Measurements from ENCODE around the gene CANX. TPM values are rescaled to one million over a fixed set of nuclear protein-coding genes. Genes with fewer than 3 reads are reported as not detected.

The CANX gene
- total and polyA plus RNA-seq, 9 of the 15 experiments (the other 6 are each of a cell fraction or from before 2014, with no cell fraction given), result 155 to 893 (median 589) TPM

- Histone ChIP-seq H3K27me3 (ENCODE audit: control insufficient read depth in 2 of 2, insufficient read depth in 2 of 2, low read length in 2 of 2) (no peaks in the 10 kb centered on the region), H3K4me2 (ENCODE audit: insufficient read depth, low read length) (no peak overlapping the region), H4K20me1 (replicated peaks; ENCODE audit: control insufficient read depth, insufficient read depth, low read length) (peaks cover 9% of the 10 kb centered on the region), H3K4me3 (no peak overlapping the region), H3K36me3 (ENCODE audit: control insufficient read depth, insufficient read depth, low read length) (peaks cover 18% of the 10 kb centered on the region; the same call in 2 of the 3 replicates), H3K9me1 (ENCODE audit: control insufficient read depth, insufficient read depth, low read length) (peaks cover 4% of the 10 kb centered on the region), H3K4me1 (replicated peaks in 1 of 2; ENCODE audit: control insufficient read depth in 2 of 2, insufficient read depth in 2 of 2, low read length in 2 of 2) (peaks cover 10% of the 10 kb centered on the region in 2 experiments; a peak in 4 of 5 replicates), H3K79me2 (ENCODE audit: control insufficient read depth, insufficient read depth, low read length) (peaks cover 74% of the 10 kb centered on the region), H3K9ac (ENCODE audit: insufficient read depth in 1 of 2, low read depth in 2 of 2, low read length in 2 of 2) (0 out of 4 replicates have a peak overlapping the region, but pooled peaks of 1 of the 2 experiments have one; percentile 13), H3K9me3 (replicated peaks; ENCODE audit: control insufficient read depth, insufficient read depth, low read depth, low read length) (no peaks in the 10 kb centered on the region), H3K27ac (ENCODE audit: extremely low read depth, low read depth, low read length) (no peak overlapping the region), H2AFZ (ENCODE audit: low read depth, low read length) (no peak overlapping the region)
- in situ Hi-C loops (cut with MboI), result no loop called here
- no peak for FAIRE-seq
- no TSS peak for BruUV-seq (replicated peaks)
- peak; percentile 51 for ATAC-seq
- 82% methylated on average over 4 of the region's 5 CpGs for WGBS (ENCODE audit: insufficient coverage, low coverage, missing lambda C conversion rate)
- CTCF ChIA-PET (ENCODE audit: low intra/inter-chr PET ratio), result interaction anchor here (0.6 kb wide), 1 partner anchor 16 kb away, joined by 3 read pairs; no protein-coding TSS in a partner anchor
- DNase-seq (ENCODE audit: extremely low read depth in 1 of 4, low spot score in 3 of 4), result no peak
- POLR2A ChIA-PET, result interaction anchor here (0.9 to 1.6 kb wide), 3 partner anchors 9 to 21 kb away, joined by 3 read pairs; partner anchors contain the start of gene MAML1
- TF ChIP-seq CEBPB (tag; IDR thresholded peaks at IDR 0.05) (peak; percentile 85), ZNF778 (CRISPR knock-in tag; IDR thresholded peaks at IDR 0.05) (no peak)
- intact Hi-C loops (cut with micrococcal nuclease), result no loop called here
Measured at GRCh38 chr5:179753971-179754370, 55.2 kb downstream of the CANX start.

GRCh38 chr5:179755022-179755421, 56.3 kb downstream of the CANX start:
- peak; percentile 72; the same call in 1 of the 2 replicates for TF ChIP-seq ESRRA (IDR thresholded peaks at IDR 0.05; ENCODE audit: borderline replicate concordance, low read depth)
- TF ChIP-seq CBFA2T3 (IDR thresholded peaks at IDR 0.05), result peak; percentile 22; the same call in 1 of the 2 replicates
- TF ChIP-seq KDM1A (IDR thresholded peaks at IDR 0.05), result 0 out of 4 replicates have a peak, but pooled peaks of 1 of the 2 experiments have one; percentile 25
- TF ChIP-seq, protein P1, sequence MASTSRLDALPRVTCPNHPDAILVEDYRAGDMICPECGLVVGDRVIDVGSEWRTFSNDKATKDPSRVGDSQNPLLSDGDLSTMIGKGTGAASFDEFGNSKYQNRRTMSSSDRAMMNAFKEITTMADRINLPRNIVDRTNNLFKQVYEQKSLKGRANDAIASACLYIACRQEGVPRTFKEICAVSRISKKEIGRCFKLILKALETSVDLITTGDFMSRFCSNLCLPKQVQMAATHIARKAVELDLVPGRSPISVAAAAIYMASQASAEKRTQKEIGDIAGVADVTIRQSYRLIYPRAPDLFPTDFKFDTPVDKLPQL (IDR thresholded peaks at IDR 0.05; ENCODE audit: extremely low read depth, insufficient read length), result no peak
- Histone ChIP-seq H4K20me1 (replicated peaks; ENCODE audit: control insufficient read depth, insufficient read depth, low read length) (peaks cover 16% of the 10 kb centered on the region), H3K36me3 (ENCODE audit: control insufficient read depth, insufficient read depth, low read length) (peaks cover 12% of the 10 kb centered on the region; the same call in 2 of the 3 replicates), H3K9me3 (replicated peaks; ENCODE audit: control insufficient read depth, insufficient read depth, low read depth, low read length) (no peaks in the 10 kb centered on the region), H3K27me3 (ENCODE audit: control insufficient read depth in 2 of 2, insufficient read depth in 2 of 2, low read length in 2 of 2) (no peaks in the 10 kb centered on the region), H3K9ac (ENCODE audit: insufficient read depth in 1 of 2, low read depth in 2 of 2, low read length in 2 of 2) (no peak overlapping the region), H3K4me3 (no peak overlapping the region), H2AFZ (ENCODE audit: low read depth, low read length) (no peak overlapping the region), H3K4me1 (replicated peaks in 1 of 2; ENCODE audit: control insufficient read depth in 2 of 2, insufficient read depth in 2 of 2, low read length in 2 of 2) (peaks cover 10 to 17% of the 10 kb centered on the region in 2 experiments), H3K4me2 (ENCODE audit: insufficient read depth, low read length) (no peak overlapping the region; the same call in 1 of the 2 replicates), H3K79me2 (ENCODE audit: control insufficient read depth, insufficient read depth, low read length) (peaks cover 78% of the 10 kb centered on the region), H3K9me1 (ENCODE audit: control insufficient read depth, insufficient read depth, low read length) (peaks cover 11% of the 10 kb centered on the region), H3K27ac (ENCODE audit: extremely low read depth, low read depth, low read length) (peak overlapping the region; percentile 37; the same call in 1 of the 3 replicates)
- intact Hi-C loops (cut with micrococcal nuclease) (no loop called here), in situ Hi-C loops (cut with MboI) (no loop called here)
- DNase-seq (ENCODE audit: extremely low read depth in 1 of 4, low spot score in 3 of 4), result peak in 1 of 4 experiments; percentile 23
- no peak for FAIRE-seq
- no TSS peak for BruUV-seq (replicated peaks)
- 11% methylated on average over 2 of the region's 2 CpGs for WGBS (ENCODE audit: insufficient coverage, low coverage, missing lambda C conversion rate)
- POLR2A ChIA-PET, result interaction anchor here (0.6 to 1.6 kb wide), 2 partner anchors 12 to 135 kb away, joined by 4 to 8 read pairs; no protein-coding TSS in a partner anchor
- CTCF ChIA-PET (ENCODE audit: low intra/inter-chr PET ratio), result no interaction called here
- peak; percentile 63 for ATAC-seq
